Spleen (tissue), 7 donors: ENCODE data around the gene DGCR6L.
"Not testable (repeated sequence)": the region's sequence is repeated elsewhere in the genome, so short reads cannot be mapped to it uniquely, and the experiment has no call there.

ENCODE experiments used
- POLR2A ChIP-seq, 3 donors: fragments of 450-650 bp; IDR thresholded peaks; one replicate each; pipeline ENCODE4 v1.5.1; 2017; ENCODE audit warnings: antibody characterized with exemption in 3 of 3, mild to moderate bottlenecking in 1 of 3
- POLR2AphosphoS5 ChIP-seq, 3 donors: sonication (generic); formaldehyde crosslinking; IDR thresholded peaks; one replicate each; pipeline ENCODE4 v1.5.1; 2017; ENCODE audit warnings: antibody characterized with exemption in 3 of 3
- TF ChIP-seq, protein P1 (sequence below), 11 experiments: fragments of 200-600 bp in 7 of 11; fragments of 450-650 bp in 4 of 11; sonication (generic) in 4 of 11; IDR thresholded peaks in 8 of 11; conservative IDR thresholded peaks in 3 of 11; 1 replicate in 7 of 11; 2 replicates in 4 of 11; pipeline versions ENCODE4 v1.4.0 to v1.8.0; 2016 to 2021; ENCODE audit warnings: antibody characterized with exemption in 11 of 11, inconsistent platforms in 4 of 11, mild to moderate bottlenecking in 1 of 11
- donor health status: DM: no; HTN: no; CAD: no; lungs with moderate emphysema.
- donor health status: DM: no; HTN: no; CAD: no.
- donor health status: DM: no; HTN: no; CAD: no.

DNA sequence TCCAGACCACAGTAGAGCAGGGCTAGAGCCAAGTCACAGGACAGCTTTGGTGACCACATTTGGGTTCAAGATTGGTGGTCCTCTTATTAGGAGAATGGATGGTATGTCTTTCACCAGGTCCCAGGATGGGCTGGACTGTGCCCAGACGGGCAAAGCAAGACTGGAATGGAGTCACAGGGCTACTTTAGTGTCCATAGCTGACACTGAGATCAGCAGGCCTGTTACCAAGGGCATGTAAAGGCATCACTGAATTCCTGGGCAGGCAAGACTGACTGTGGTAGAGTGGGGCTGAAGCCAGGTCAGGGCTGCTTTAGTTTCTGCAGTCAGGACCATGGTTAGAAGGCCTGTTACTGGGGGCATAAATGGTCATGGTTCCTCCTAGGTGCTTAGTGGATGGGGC, 6.1 kb upstream of the DGCR6L start:
- TF ChIP-seq, protein P1, sequence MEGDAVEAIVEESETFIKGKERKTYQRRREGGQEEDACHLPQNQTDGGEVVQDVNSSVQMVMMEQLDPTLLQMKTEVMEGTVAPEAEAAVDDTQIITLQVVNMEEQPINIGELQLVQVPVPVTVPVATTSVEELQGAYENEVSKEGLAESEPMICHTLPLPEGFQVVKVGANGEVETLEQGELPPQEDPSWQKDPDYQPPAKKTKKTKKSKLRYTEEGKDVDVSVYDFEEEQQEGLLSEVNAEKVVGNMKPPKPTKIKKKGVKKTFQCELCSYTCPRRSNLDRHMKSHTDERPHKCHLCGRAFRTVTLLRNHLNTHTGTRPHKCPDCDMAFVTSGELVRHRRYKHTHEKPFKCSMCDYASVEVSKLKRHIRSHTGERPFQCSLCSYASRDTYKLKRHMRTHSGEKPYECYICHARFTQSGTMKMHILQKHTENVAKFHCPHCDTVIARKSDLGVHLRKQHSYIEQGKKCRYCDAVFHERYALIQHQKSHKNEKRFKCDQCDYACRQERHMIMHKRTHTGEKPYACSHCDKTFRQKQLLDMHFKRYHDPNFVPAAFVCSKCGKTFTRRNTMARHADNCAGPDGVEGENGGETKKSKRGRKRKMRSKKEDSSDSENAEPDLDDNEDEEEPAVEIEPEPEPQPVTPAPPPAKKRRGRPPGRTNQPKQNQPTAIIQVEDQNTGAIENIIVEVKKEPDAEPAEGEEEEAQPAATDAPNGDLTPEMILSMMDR (IDR thresholded peaks at IDR 0.05 in 8 of 11, conservative IDR thresholded peaks at IDR 0.05 in 3 of 11), result not testable (repeated sequence)
- not testable (repeated sequence) for TF ChIP-seq POLR2AphosphoS5, POLR2A (IDR thresholded peaks at IDR 0.05)
